Head of caudate nucleus (tissue), 42 donors: Measurements from ENCODE around the gene ZDHHC14.
"Not testable (repeated sequence)": the region's sequence is repeated elsewhere in the genome, so short reads cannot be mapped to it uniquely, and the experiment has no call there.

Experiments used
- DNase-seq, 42 donors: peaks; one replicate each; pipeline versions ENCODE4 v3.0.0 to v3.0.0-alpha.2; 2020 to 2021; ENCODE audit warnings: mixed read lengths in 7 of 42
- intact Hi-C: fragments of 100-400 bp; cut with DNase I; formaldehyde crosslinking; loops from one replicate; pipeline ENCODE4 v1.15.0; 2022

The ZDHHC14 gene

DNA sequence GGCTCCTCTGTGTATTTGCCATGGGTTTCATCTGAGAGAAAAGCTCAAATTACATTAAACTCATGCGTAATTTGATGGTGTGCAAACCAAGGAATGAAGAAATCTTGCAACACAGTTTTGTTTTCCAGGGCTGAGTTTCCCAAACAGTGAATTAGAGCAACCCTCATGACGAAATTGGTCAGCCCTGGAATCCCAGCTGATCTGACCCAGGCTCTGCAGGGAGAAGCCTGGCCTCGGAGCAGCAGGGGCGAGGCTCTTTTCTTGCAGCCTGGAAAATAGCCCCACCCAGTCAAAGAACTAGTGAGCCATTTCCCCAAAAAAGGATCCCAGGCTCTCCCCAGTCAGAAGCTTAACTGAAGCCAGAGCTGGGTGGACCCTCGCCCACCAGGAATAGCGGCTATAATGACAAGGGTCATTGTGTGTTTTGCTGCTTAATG, 334.8 kb downstream of the ZDHHC14 start:
- intact Hi-C loops = no loop called here

DNA sequence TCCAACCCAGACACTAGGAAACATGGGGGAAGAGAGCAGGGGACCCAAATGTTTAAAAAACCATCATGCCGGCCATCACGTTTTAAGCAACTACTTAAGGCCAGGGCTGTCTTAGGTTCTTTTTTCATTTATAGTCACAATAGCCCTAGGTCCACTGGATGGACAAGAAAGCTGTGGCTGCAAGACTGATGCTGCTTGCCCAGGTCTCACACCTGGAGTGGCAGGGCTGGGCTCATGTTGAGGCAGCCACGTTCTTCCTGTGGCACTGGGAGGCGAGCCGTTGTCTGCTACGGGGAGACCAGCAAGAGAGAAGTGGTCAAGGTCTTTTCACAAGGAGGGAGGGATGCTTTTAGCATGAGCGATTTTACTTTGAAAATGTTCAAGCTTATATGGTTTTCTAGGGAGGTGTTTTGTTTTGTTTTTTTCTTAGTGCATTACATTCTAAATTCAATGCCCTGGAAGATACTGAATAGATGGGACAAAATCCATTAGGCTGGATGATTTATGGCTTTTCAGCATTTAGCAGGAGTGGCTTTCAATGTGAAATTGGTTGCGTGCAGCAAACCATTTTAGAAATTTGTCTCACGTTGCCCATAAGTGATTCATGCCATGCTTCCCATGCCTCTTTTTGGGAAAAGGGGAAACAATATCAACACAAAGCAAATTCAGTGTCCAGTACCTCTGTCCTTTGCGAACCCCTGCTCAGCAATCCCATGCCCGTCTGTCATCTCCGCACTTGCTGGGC, 335.4 kb downstream of the ZDHHC14 start:
- intact Hi-C loops = no loop called here
- no peak for DNase-seq

More for the DNA sequence above, 334.8 kb downstream of the ZDHHC14 start:
- no peak for DNase-seq

DNA sequence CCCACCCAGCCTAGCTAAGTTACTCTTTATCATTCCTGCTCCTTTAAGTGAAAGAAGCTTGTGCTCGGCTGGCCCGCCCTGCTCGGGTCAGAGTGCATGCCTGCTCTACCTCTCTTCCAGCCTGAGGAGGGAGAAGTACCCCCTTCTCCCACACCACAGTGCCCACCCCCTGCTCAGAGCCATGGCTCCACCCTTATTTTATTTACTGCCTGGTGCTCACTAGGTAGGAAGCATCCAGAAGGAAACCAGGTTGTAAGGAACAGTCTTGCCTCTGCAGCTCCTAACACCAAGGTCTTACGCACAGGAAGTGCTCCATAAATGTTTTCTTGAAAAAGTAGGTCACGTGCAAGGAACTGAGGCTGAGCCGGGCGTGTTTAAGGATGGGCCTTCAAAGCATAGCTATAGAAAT, 336.4 kb downstream of the ZDHHC14 start:
- intact Hi-C loops = no loop called here
- no peak for DNase-seq

DNA sequence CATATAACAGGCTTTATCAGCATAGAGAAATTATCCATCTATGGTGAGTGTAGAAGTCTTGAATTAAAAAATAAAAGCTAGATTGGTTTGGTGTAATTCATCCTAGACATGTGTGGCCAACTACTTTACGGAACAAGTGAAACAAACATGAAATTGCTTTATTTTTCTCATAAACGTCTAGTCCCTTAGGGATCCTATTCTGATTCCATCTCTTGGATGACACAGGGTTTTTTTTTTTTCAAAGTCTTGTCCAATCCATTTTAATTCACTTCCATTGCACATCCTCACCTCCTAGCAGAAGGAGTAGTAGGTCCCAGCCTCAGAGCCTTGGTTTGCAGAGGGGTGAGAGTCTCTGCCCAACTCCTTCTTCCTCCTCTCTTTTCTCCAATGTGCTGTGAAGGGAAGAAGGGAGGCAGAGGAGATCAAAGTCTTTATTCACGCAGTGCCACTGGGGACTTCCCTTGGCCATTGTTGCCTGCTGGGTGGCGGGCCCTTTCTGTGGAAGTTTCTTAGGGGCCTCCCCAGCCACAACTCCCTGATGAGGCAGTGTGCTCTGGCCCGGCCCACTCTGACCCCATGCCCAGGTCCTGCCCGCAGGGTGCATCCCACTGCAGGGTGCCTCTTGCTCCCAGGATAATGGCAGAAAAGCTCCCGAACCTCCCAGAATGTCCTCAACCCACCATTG, 337.7 kb downstream of the ZDHHC14 start:
- DNase-seq = no peak
- intact Hi-C loops = no loop called here

DNA sequence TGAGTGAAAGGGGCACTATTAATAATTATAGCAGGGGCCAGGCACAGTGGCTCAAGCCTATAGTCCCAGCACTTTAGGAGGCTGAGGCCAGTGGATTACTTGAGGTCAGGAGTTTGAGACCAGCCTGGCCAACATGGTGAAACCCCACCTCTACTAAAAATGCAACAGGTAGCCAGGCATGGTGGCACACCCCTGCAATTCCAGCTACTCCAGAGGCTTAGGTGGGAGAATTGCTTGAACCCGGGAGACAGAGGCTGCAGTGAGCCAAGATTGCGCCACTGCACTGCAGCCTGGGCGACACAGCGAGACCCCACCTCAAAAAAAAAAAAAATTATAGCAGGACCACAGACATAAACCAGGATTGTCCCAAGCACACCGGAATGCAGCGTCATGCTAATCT, 340.0 kb downstream of the ZDHHC14 start:
- DNase-seq, intact Hi-C loops: not testable (repeated sequence)

DNA sequence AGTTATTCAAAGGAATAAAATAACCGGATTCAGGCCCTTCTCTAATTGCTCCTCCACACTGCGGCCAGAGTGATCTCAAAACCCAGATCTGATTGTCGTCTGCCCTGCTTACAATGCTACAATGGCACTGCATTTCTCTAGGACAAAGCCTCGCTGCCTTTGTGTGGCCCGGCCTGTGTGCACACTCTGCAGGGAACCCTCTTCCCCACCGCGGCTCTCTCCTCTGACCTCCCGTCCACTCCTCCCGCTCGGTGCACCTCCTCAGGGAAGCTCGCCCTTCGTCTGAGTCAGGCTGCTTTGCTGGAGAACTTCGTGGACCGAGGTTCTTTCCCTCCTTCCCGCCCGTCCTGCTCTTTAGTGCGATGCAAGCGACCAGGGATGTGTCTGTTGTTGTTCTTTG, 340.4 kb downstream of the ZDHHC14 start:
- intact Hi-C loops = no loop called here
- DNase-seq = no peak

DNA sequence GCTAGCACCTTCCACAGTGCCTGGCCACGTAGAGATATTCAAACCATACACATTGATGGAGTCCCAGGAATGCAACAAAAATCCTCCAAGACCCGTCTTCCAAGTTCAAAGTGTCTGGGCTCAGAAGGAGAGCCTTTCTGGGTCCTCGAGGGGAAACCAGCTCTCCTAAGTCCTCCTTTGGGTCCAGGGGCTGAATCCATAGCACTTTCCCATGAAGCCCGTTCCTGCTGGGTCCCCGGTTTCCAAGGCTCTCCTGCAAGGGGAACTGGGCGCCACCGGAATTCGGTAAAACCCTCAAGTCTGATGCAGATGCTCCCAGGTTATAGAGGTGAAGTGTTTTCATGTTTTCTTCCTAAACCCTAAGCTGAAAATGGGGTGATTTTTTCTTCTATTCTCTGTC, 340.8 kb downstream of the ZDHHC14 start:
- no peak for DNase-seq

DNA sequence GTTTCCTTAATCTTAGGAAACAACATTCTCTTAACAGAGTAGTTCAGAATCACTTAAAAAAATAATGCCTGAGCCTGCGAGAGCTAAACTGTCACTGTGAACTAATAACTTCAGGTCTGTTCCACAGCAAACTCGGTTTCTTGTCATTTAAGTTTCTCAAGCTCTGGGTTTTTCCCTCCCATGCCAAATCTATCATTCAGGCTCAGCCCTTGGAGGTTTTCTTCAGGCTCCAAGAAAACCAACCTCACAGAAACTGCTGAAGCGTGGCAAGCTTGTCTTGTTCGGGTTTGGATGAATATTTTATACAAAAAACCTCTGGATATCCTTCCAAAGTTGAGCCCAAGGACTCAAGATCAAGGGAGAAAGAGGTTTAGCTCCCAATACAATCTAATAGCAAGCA, 342.4 kb downstream of the ZDHHC14 start:
- intact Hi-C loops = no loop called here
- no peak for DNase-seq

More for the DNA sequence above, 340.8 kb downstream of the ZDHHC14 start:
- intact Hi-C loops = no loop called here

DNA sequence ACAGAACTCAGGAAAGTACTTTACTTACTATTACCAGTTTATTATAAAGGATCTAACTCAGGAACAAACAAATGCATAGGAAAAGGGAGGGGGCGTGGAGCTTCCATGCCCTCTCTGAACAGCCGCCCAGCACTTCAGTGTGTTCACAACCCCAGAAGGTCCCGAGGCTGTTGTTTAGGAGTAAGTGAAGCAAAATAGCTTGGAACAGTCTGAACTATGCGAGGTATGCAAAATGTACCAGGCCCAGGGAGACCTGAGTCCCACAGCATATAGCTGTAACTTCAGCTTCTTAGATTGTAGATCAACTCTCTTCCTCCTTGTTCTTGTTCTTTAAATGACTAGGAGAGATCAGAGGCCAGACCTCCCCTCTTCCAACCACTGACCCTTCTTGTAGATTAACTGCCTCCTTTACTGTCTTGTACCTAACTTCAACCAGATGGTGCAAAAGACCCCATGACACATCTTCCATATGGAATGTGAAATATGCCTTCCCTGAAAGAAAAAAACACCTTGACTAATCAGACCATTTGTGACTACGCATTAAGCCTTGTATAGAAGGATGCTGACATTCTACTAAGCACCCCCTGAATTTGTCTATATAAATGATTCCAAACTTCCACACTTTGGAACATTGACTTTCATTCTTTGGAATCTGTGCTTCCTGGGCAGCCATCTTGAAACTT, 343.3 kb downstream of the ZDHHC14 start:
- peak in 1 of 42 donors; percentile 18 for DNase-seq
- intact Hi-C loops = no loop called here

DNA sequence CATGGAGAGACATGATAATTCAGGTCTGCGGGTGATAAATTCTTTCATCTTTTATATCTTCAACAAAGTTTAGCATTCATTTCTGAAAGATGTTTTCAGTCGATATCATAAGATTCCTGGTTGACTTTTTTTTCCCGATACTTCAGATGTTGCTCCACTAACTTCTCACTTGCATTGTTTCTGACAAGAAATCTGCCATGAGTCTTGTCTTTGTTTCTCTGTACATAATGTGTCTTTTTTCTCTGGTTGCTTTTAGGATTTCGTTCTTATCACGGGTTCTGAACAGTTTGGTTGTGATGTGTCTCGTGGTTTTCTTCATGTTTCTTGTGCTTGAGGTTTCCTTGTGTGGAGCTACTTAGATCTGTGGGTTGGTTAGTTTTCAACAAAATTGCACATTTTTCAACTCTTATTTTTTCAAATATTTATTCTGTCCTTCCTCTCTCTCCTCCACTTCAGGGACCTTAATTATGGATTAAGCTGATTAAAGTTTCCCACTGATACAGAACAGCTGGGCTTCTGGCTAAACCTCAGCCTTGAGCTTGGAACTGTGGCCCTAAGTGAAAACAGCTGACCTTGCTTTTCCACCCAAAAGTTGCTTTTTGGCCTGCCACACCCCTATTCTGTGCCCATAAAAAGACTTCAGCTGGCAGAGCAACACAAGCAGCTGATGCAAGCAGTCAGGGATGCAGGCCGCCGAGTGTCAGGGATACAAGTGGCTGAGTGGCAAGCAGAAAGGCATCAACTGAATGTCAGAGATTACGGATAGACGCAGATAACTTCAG, 344.2 kb downstream of the ZDHHC14 start:
- intact Hi-C loops = no loop called here
- peak in 1 of 42 donors; percentile 5 for DNase-seq

DNA sequence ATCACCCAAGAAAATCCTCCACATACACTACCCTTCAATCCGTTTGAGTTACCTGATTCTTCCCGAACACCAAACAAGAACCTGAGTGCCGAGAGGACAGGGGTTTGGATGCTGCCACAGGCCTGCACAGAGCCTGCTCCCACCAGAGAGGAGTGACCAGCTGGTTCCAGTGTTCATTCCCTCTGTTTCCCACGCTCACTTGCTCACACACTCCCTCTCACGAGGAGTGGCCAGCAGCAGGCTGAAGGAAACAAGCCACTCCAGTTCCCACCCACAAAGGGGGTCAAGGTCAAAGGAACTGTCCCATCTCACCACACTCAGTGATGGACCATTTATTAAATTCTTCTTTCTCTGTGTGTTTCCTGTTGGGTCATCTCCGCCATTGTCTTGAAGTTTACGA, 344.8 kb downstream of the ZDHHC14 start:
- peak in 1 of 42 donors; percentile 24 for DNase-seq
- intact Hi-C loops = no loop called here

DNA sequence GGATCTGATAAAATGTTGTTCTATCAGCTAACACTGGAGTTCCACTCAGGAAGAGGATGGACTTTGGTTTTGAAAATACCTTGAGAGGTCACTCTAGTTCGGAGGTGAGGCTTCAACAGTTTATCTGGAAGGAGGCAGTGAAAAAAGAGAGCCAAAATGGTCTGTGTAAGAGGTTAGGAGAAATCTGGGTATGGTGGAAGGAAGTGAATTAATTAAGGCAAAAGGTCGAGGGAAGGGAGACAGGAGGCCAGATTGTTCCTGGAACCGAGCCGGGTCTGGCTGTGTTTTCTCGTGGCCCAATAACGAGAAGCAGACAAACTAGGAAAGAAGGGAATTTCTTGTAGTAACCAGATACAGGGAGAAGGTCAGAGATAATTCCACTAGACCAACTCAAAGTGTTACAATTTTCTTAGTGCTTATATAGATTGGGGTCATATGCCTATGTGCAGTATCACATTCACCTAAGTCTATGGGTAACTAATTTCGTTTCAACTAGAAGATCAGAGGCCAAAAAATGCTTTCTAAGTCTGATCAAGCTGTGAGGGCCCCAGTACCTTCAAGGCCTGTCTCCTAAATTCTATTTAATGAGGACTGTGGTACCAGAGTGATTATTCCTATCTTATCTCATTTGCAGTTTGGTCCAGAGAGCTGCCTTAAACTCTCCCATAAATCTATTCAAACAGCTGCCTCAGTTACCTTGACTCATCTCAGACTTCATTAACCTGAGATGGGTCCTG, 346.1 kb downstream of the ZDHHC14 start:
- peak in 2 of 42 donors; percentile 26 to 28 for DNase-seq
- intact Hi-C loops = no loop called here
